Epithelial cell of esophagus (primary cell): Measurements from ENCODE around the gene PTPRE.
A peak's percentile ranks its signal among the peaks of the same experiment; 100 is the strongest.

Experiments
- DNase-seq: peaks from one replicate; pipeline ENCODE4 v3.0.0; 2010; ENCODE audit warnings: low read depth
- H3K4me3 ChIP-seq: 2 replicates; pipeline ENCODE4 v1.5.1; 2011; ENCODE audit warnings: mild to moderate bottlenecking, low read length, control low read depth
- CTCF ChIP-seq: IDR thresholded peaks from 2 replicates; pipeline ENCODE4 v1.5.1; 2011; ENCODE audit warnings: low read depth, mild to moderate bottlenecking, low read length, control low read depth, inconsistent platforms; ENCODE audit not compliant: insufficient read depth; ENCODE audit errors: missing control alignments

The PTPRE gene

GRCh38 chr10:128063736-128064107, 156.8 kb downstream of the PTPRE start:
- H3K4me3 ChIP-seq = no peak overlapping the region
- DNase-seq = peak; percentile 99
- TF ChIP-seq CTCF = no peak

- TF ChIP-seq CTCF = no peak
- H3K4me3 ChIP-seq = no peak overlapping the region
- DNase-seq = peak; percentile 95
These were observed 157.4 kb downstream of the PTPRE start for GRCh38 chr10:128064108-128064969.

GRCh38 chr10:128064970-128065580, 158.2 kb downstream of the PTPRE start:
- H3K4me3 ChIP-seq = no peak overlapping the region
- no peak for TF ChIP-seq CTCF
- no peak for DNase-seq

GRCh38 chr10:128065881-128066534, 159.1 kb downstream of the PTPRE start:
- no peak for DNase-seq
- no peak overlapping the region for H3K4me3 ChIP-seq
- no peak for TF ChIP-seq CTCF

GRCh38 chr10:128066870-128067382, 160.0 kb downstream of the PTPRE start:
- DNase-seq = no peak
- TF ChIP-seq CTCF = no peak
- H3K4me3 ChIP-seq = no peak overlapping the region

- DNase-seq = no peak
- TF ChIP-seq CTCF = no peak
- H3K4me3 ChIP-seq = no peak overlapping the region
These were observed 160.9 kb downstream of the PTPRE start for GRCh38 chr10:128067691-128068397.
